Upper lobe of left lung (tissue), 4 donors: ENCODE results near the gene SDSL.

Experiments used
- CTCF ChIP-seq, 6 experiments: fragments of 450-650 bp in 4 of 6; fragments of 200-600 bp in 2 of 6; sonication (generic) in 2 of 6; IDR thresholded peaks; one replicate each; pipeline ENCODE4 v1.5.1; 2016 to 2019; ENCODE audit warnings: antibody characterized with exemption in 6 of 6
- POLR2A ChIP-seq, 4 donors: fragments of 450-650 bp; IDR thresholded peaks; one replicate each; pipeline ENCODE4 v1.5.1; 2016 to 2017; ENCODE audit warnings: antibody characterized with exemption in 4 of 4, mild to moderate bottlenecking in 2 of 4

GRCh38 chr12:113396200-113396599 lies 26.0 kb upstream of the SDSL start:
- TF ChIP-seq CTCF (IDR thresholded peaks at IDR 0.05) (no peak), POLR2A (IDR thresholded peaks at IDR 0.05) (no peak)
